H1 (cell line): ENCODE measurements around the gene DPYD. TPM values are rescaled to one million over a fixed set of nuclear protein-coding genes. Genes with fewer than 3 reads are reported as not detected.

ENCODE experiments used
- CHD7 ChIP-seq: fragments of 300-600 bp; sonication (generic); IDR thresholded peaks from 2 replicates; pipeline ENCODE4 v1.7.1; 2012; ENCODE audit warnings: low read length, moderate library complexity, mild to moderate bottlenecking, inconsistent platforms; ENCODE audit not compliant: insufficient replicate concordance
- KDM5A ChIP-seq: fragments of 200-600 bp; IDR thresholded peaks from 2 replicates; pipeline ENCODE4 v1.7.1; 2012; ENCODE audit warnings: mild to moderate bottlenecking, low read length, inconsistent platforms, mixed read lengths
- RBBP5 ChIP-seq: IDR thresholded peaks from 2 replicates; pipeline ENCODE4 v1.7.1; 2012; ENCODE audit warnings: low read depth, mild to moderate bottlenecking, inconsistent platforms, low read length, moderate library complexity, borderline replicate concordance
- SP2 ChIP-seq: IDR thresholded peaks from 2 replicates; pipeline ENCODE4 v1.6.1; 2012; ENCODE audit warnings: mild to moderate bottlenecking, low read length, inconsistent platforms
- SRF ChIP-seq: IDR thresholded peaks from 2 replicates; pipeline ENCODE4 v1.6.1; 2011; ENCODE audit warnings: mild to moderate bottlenecking, low read depth, low read length, moderate library complexity
- polyA plus RNA-seq, 7 experiments: library from polyadenylated mRNA; depleted of rRNA in 3 of 7; stranded (reverse) in 5 of 7; unstranded in 2 of 7; fragments of >200 nt in 5 of 7; fragments of 200-250 nt in 2 of 7; gene quantifications; 1 replicate in 5 of 7; 2 replicates in 1 of 7; 4 replicates in 1 of 7; pipeline versions ENCODE4 v1.2.1 to v1.2.3, GENCODE V29; 2011 to 2013; ENCODE audit warnings: missing spikeins in 2 of 7, mixed read lengths in 2 of 7
- total RNA-seq: library from RNA; stranded (reverse); fragmentation: NEBNext Ultra II Directional; extraction: Animal tissue kit (Norgen Biotek cat#: 25700); gene quantifications from 2 replicates; pipeline ENCODE4 v1.2.1, GENCODE V29; 2021

DPYD gene
- total and polyA plus RNA-seq, 2 of the 8 experiments (the other 6 are each of a cell fraction or from before 2014, with no cell fraction given), result 0.29 to 0.73 TPM

GRCh38 chr1:97383797-97384196 lies 537.0 kb downstream of the DPYD start (continued):
- TF ChIP-seq SP2 (no peak), KDM5A (no peak), SRF (no peak), CHD7 (no peak), RBBP5 (no peak)
